Liver (tissue), 1 donor: ENCODE data around the gene FAM72C.
"Not testable (repeated sequence)": the region's sequence is repeated elsewhere in the genome, so short reads cannot be mapped to it uniquely, and the experiment has no call there.

ENCODE experiments used
- REST ChIP-seq: IDR thresholded peaks from 2 replicates; pipeline ENCODE4 v1.6.1; 2016; ENCODE audit warnings: antibody characterized with exemption, mild to moderate bottlenecking
- ZBTB33 ChIP-seq: IDR thresholded peaks from 2 replicates; pipeline ENCODE4 v1.6.1; 2016; ENCODE audit warnings: antibody characterized with exemption

GRCh38 chr1:143951485-143952391, 20.0 kb downstream of the FAM72C start:
- TF ChIP-seq ZBTB33, REST: not testable (repeated sequence)
